ENCODE measurements around the gene NOXO1. TPM values are rescaled to one million over a fixed set of nuclear protein-coding genes. Genes with fewer than 3 reads are reported as not detected.

The NOXO1 gene
- total RNA-seq, 2 experiments from 2014 or later = 0.56 to 0.99 TPM

DNA sequence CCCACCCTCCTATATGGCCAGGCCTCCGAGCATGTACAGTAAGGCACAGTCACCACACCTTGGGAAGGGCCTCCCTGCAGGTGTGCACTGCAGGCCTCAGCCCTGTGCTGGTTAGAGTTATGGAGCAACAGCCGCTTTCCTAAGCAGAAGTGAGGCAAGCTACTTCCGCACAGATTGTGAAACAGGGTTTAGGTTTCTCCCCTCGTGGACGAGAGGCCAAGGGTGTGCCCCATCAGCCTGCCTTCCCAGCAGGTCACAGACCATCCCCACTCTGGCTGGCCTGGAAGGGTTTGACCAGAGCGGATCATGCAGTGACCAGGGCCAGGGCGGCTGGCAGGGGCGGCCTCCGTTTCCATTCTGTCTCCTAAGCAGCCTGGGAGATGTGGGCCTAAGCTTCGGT, 43.0 kb downstream of the NOXO1 start:
- peaks cover 5% of the 10 kb centered on the region for H3K4me1 Mint-ChIP-seq (ENCODE audit: low read depth)
- H3K4me3 Mint-ChIP-seq = no peak overlapping the region
- ATAC-seq (ENCODE audit: poor library complexity) (no peak), DNase-seq (peak in 2 of 14 experiments; percentile 47 to 56)
- H3K9me3 ChIP-seq (ENCODE audit: control insufficient read depth in 1 of 2, insufficient read depth in 1 of 2, low read length in 2 of 2) = no peaks in the 10 kb centered on the region
- TF ChIP-seq, protein P1, sequence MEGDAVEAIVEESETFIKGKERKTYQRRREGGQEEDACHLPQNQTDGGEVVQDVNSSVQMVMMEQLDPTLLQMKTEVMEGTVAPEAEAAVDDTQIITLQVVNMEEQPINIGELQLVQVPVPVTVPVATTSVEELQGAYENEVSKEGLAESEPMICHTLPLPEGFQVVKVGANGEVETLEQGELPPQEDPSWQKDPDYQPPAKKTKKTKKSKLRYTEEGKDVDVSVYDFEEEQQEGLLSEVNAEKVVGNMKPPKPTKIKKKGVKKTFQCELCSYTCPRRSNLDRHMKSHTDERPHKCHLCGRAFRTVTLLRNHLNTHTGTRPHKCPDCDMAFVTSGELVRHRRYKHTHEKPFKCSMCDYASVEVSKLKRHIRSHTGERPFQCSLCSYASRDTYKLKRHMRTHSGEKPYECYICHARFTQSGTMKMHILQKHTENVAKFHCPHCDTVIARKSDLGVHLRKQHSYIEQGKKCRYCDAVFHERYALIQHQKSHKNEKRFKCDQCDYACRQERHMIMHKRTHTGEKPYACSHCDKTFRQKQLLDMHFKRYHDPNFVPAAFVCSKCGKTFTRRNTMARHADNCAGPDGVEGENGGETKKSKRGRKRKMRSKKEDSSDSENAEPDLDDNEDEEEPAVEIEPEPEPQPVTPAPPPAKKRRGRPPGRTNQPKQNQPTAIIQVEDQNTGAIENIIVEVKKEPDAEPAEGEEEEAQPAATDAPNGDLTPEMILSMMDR (IDR thresholded peaks at IDR 0.05) = no peak
- H3K4me3 ChIP-seq (ENCODE audit: low read length) = no peak overlapping the region
- intact Hi-C loops (cut with DNase I, micrococcal nuclease) = no loop called here
- ChIA-PET POLR2A (no interaction called here), CTCF (no interaction called here)
- peaks cover 11% of the 10 kb centered on the region for H3K36me3 Mint-ChIP-seq (ENCODE audit: low read depth)
- H3K27me3 Mint-ChIP-seq = no peaks in the 10 kb centered on the region
- no peak overlapping the region for H3K27ac ChIP-seq (ENCODE audit: low read depth in 1 of 2, low read length in 2 of 2)
- no peaks in the 10 kb centered on the region for H3K9me3 Mint-ChIP-seq
- peaks cover 20% of the 10 kb centered on the region for H3K36me3 ChIP-seq (ENCODE audit: insufficient read depth, low read length)
- no peak overlapping the region for H3K27ac Mint-ChIP-seq
- peaks cover 20% of the 10 kb centered on the region for H3K4me1 ChIP-seq (ENCODE audit: insufficient read depth, low read length)
- no peaks in the 10 kb centered on the region for H3K27me3 ChIP-seq (ENCODE audit: control insufficient read depth in 1 of 2, insufficient read depth in 2 of 2, low read length in 2 of 2)

- no peak overlapping the region for H3K4me3 ChIP-seq (ENCODE audit: low read length)
- TF ChIP-seq, protein P1 (IDR thresholded peaks at IDR 0.05) = no peak
- H3K27ac Mint-ChIP-seq = no peak overlapping the region
- H3K27me3 Mint-ChIP-seq = no peaks in the 10 kb centered on the region
- no peak overlapping the region for H3K4me3 Mint-ChIP-seq
- ChIA-PET POLR2A (no interaction called here), CTCF (no interaction called here)
- H3K4me1 ChIP-seq (ENCODE audit: insufficient read depth, low read length) = peaks cover 9% of the 10 kb centered on the region
- intact Hi-C loops (cut with DNase I, micrococcal nuclease) = no loop called here
- no peak for DNase-seq
- ATAC-seq (ENCODE audit: poor library complexity) = no peak
- H3K4me1 Mint-ChIP-seq (ENCODE audit: low read depth) = no peaks in the 10 kb centered on the region
- no peak overlapping the region for H3K27ac ChIP-seq (ENCODE audit: low read depth in 1 of 2, low read length in 2 of 2)
- H3K27me3 ChIP-seq (ENCODE audit: control insufficient read depth in 1 of 2, insufficient read depth in 2 of 2, low read length in 2 of 2) = no peaks in the 10 kb centered on the region
- H3K9me3 Mint-ChIP-seq = no peaks in the 10 kb centered on the region
- H3K9me3 ChIP-seq (ENCODE audit: control insufficient read depth in 1 of 2, insufficient read depth in 1 of 2, low read length in 2 of 2) = no peaks in the 10 kb centered on the region
- H3K36me3 Mint-ChIP-seq (ENCODE audit: low read depth) = peaks cover 6% of the 10 kb centered on the region
- H3K36me3 ChIP-seq (ENCODE audit: insufficient read depth, low read length) = peaks cover 20% of the 10 kb centered on the region
Observed at GRCh38 chr16:1936945-1937479, 44.3 kb downstream of the NOXO1 start.

DNA sequence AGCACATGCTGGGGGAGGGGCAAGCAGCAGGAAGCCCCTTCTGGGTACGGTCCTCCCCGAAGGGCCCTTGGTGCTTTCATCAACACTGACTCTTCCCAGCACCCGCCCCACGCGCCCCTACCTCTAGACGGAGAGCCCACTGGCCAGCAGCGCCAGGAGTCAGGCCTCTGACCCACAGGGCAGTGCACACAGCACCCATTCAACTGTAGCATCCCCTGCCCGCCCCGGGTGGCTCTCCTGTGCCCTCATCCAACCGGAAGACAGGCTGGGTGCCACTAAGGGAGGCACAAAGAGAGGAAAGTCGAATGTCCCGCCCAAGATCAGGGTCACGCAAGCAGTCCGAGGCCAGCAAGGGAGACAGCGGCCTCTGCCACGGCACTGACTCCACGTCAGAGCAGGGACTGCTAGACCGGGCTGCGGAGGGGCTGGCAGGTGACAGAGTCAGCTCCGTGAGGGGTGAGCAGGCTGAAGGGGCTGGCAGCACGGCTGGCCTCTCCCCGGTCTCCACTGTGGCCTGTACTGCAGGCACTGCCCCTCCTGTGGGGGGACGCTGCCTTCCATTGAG, 48.1 kb downstream of the NOXO1 start:
- DNase-seq (no peak), ATAC-seq (ENCODE audit: poor library complexity) (no peak)
- Histone ChIP-seq H3K36me3 (ENCODE audit: insufficient read depth, low read length) (no peaks in the 10 kb centered on the region), H3K27ac (ENCODE audit: low read depth in 1 of 2, low read length in 2 of 2) (no peak overlapping the region), H3K27me3 (ENCODE audit: control insufficient read depth in 1 of 2, insufficient read depth in 2 of 2, low read length in 2 of 2) (no peaks in the 10 kb centered on the region), H3K4me1 (ENCODE audit: insufficient read depth, low read length) (peaks cover 11% of the 10 kb centered on the region), H3K9me3 (ENCODE audit: control insufficient read depth in 1 of 2, insufficient read depth in 1 of 2, low read length in 2 of 2) (no peaks in the 10 kb centered on the region), H3K4me3 (ENCODE audit: low read length) (no peak overlapping the region)
- Mint-ChIP-seq H3K27me3 (no peaks in the 10 kb centered on the region), H3K4me3 (no peak overlapping the region), H3K9me3 (no peaks in the 10 kb centered on the region), H3K4me1 (ENCODE audit: low read depth) (no peaks in the 10 kb centered on the region), H3K27ac (no peak overlapping the region), H3K36me3 (ENCODE audit: low read depth) (peaks cover 1% of the 10 kb centered on the region)
- intact Hi-C loops (cut with DNase I, micrococcal nuclease) = no loop called here
- ChIA-PET CTCF (no interaction called here), POLR2A (no interaction called here)
- TF ChIP-seq, protein P1 (IDR thresholded peaks at IDR 0.05) = no peak

Measured in CD4-positive, alpha-beta T cell (primary cell).